ENCODE data around the gene KDR.

DNA sequence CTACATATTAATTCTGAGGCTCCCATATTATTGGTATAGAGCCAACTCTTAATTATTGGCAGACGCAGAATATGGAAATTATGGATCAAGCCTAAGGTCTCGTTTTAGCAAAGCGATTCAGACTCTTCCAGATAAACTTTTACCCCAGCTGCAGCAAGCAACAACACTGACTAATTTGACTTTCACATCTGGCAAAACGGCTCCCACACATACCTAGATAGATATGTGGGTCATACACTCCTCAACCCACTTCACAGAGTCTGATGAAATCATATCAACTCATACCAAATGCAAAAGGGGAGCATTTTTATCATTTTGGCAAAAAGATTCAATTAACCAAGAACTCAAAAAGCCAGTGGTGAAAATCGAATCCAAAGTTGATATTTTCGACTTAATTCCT is 36.3 kb upstream of the KDR start:
- TF ChIP-seq POLR2A (IDR thresholded peaks at IDR 0.05) = no peak
- TF ChIP-seq, protein P1, sequence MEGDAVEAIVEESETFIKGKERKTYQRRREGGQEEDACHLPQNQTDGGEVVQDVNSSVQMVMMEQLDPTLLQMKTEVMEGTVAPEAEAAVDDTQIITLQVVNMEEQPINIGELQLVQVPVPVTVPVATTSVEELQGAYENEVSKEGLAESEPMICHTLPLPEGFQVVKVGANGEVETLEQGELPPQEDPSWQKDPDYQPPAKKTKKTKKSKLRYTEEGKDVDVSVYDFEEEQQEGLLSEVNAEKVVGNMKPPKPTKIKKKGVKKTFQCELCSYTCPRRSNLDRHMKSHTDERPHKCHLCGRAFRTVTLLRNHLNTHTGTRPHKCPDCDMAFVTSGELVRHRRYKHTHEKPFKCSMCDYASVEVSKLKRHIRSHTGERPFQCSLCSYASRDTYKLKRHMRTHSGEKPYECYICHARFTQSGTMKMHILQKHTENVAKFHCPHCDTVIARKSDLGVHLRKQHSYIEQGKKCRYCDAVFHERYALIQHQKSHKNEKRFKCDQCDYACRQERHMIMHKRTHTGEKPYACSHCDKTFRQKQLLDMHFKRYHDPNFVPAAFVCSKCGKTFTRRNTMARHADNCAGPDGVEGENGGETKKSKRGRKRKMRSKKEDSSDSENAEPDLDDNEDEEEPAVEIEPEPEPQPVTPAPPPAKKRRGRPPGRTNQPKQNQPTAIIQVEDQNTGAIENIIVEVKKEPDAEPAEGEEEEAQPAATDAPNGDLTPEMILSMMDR (IDR thresholded peaks at IDR 0.05) = no peak

All from suprapubic skin (tissue), 3 donors.